ENCODE measurements around the gene PMAIP1. TPM values are rescaled to one million over a fixed set of nuclear protein-coding genes. Genes with fewer than 3 reads are reported as not detected.

The PMAIP1 gene
- total and polyA plus RNA-seq, 5 donors from 2014 or later = 23.3 to 326 (median 69.1) TPM

DNA sequence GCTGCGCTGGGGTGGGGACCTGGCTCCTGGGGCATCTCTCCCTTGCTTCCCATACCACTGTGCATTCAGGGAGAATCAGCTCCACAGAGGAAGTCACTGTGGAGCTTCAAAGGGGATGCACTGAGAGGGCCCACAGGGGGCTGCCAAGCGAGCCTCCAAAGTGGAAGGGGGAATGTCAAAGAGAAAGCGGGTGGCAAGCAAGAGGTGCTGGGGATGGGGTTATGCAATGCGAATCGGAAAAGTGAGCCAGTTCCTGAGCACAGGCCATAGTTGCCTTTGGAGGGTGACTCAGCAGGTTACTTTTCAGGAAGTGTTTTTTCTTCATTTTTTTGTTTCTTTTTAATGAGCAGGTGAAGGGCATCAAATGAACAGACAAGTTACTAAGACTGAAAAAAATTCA, 17.6 kb downstream of the PMAIP1 start:
- no peak overlapping the region for H3K4me3 Mint-ChIP-seq
- Histone ChIP-seq H3K27ac (ENCODE audit: insufficient read depth, low read length, poor library complexity, severe bottlenecking) (no peak overlapping the region), H3K9me3 (ENCODE audit: control insufficient read depth in 2 of 2, low read length in 2 of 2) (no peaks in the 10 kb centered on the region), H3K27me3 (ENCODE audit: control insufficient read depth, insufficient read depth, low read length) (no peaks in the 10 kb centered on the region), H3K4me3 (ENCODE audit: low read depth, low read length) (no peak overlapping the region), H3K36me3 (ENCODE audit: control insufficient read depth, insufficient read depth, low read length) (no peaks in the 10 kb centered on the region), H3K4me1 (ENCODE audit: control insufficient read depth, insufficient read depth, low read length, poor library complexity, severe bottlenecking) (peaks cover 5% of the 10 kb centered on the region)
- no peak for DNase-seq
- H3K27me3 Mint-ChIP-seq = no peaks in the 10 kb centered on the region
- H3K9me3 Mint-ChIP-seq = peaks cover 0 to 4% (median 0%) of the 10 kb centered on the region in 7 donors
- no peak for ATAC-seq (ENCODE audit: low read depth in 2 of 2)
- peaks cover 7 to 17% (median 15%) of the 10 kb centered on the region in 4 donors for H3K4me1 Mint-ChIP-seq
- H3K36me3 Mint-ChIP-seq = no peaks in the 10 kb centered on the region
- peak overlapping the region in 1 of 3 donors; percentile 22 for H3K27ac Mint-ChIP-seq

DNA sequence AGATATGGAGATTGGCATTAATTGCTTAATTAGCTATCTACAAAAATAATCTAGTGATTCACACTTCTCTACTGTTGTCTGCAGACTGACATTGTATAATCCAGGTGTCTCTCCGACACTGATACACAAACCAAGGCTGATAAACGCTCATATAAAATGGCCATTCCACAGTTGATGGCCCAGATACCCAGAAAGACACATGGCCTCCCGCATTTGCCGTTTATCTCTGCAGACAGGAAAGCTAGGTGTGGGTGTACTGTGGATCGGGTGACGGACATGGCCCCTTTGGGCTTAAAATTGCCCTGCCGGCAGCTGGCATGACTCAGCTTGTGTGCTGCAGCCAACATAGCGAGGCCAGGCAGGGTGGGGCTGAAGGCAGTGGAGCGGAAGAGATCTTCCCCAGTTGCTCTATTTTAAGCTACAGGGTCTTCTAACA, 18.5 kb downstream of the PMAIP1 start:
- Mint-ChIP-seq H3K4me1 (peaks cover 7 to 19% (median 15%) of the 10 kb centered on the region in 4 donors), H3K4me3 (peak overlapping the region in 1 of 4 donors; percentile 66), H3K9me3 (peaks cover 0 to 4% (median 0%) of the 10 kb centered on the region in 7 donors), H3K27ac (no peak overlapping the region), H3K27me3 (no peaks in the 10 kb centered on the region), H3K36me3 (no peaks in the 10 kb centered on the region)
- H3K36me3 ChIP-seq (ENCODE audit: control insufficient read depth, insufficient read depth, low read length) = no peaks in the 10 kb centered on the region
- ATAC-seq (ENCODE audit: low read depth in 2 of 2) = peak; percentile 17 to 51
- no peak overlapping the region for H3K27ac ChIP-seq (ENCODE audit: insufficient read depth, low read length, poor library complexity, severe bottlenecking)
- peak overlapping the region; percentile 13 for H3K4me3 ChIP-seq (ENCODE audit: low read depth, low read length)
- DNase-seq = peak in 1 of 3 donors; percentile 70
- peaks cover 5% of the 10 kb centered on the region for H3K4me1 ChIP-seq (ENCODE audit: control insufficient read depth, insufficient read depth, low read length, poor library complexity, severe bottlenecking)
- no peaks in the 10 kb centered on the region for H3K9me3 ChIP-seq (ENCODE audit: control insufficient read depth in 2 of 2, low read length in 2 of 2)
- no peaks in the 10 kb centered on the region for H3K27me3 ChIP-seq (ENCODE audit: control insufficient read depth, insufficient read depth, low read length)

DNA sequence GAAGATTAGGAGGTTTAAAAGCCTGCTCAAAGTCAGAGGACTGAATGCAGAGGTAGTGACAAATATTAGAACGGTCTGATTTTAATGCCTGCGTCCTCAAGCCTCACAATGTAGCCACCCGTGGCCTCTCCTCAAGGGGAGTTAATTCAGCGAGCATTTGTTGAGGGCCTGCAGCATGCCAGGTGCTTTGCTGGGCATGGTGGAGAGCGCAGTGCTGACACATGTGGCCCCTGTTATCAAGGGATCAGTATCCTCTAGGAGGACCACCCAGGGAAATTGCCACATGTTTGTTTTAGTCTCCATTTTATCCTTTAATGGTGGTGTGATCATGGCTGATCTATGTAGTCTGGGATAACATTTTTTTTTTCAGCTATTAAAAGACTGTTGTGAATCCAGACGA, 19.2 kb downstream of the PMAIP1 start:
- no peak overlapping the region for H3K27ac Mint-ChIP-seq
- H3K4me1 ChIP-seq (ENCODE audit: control insufficient read depth, insufficient read depth, low read length, poor library complexity, severe bottlenecking) = peaks cover 5% of the 10 kb centered on the region
- H3K9me3 Mint-ChIP-seq = peaks cover 0 to 4% (median 0%) of the 10 kb centered on the region in 7 donors
- no peaks in the 10 kb centered on the region for H3K9me3 ChIP-seq (ENCODE audit: control insufficient read depth in 2 of 2, low read length in 2 of 2)
- H3K4me3 Mint-ChIP-seq = no peak overlapping the region
- no peaks in the 10 kb centered on the region for H3K36me3 ChIP-seq (ENCODE audit: control insufficient read depth, insufficient read depth, low read length)
- peaks cover 7 to 22% (median 15%) of the 10 kb centered on the region in 4 donors for H3K4me1 Mint-ChIP-seq
- no peak overlapping the region for H3K4me3 ChIP-seq (ENCODE audit: low read depth, low read length)
- no peaks in the 10 kb centered on the region for H3K27me3 Mint-ChIP-seq
- H3K27me3 ChIP-seq (ENCODE audit: control insufficient read depth, insufficient read depth, low read length) = no peaks in the 10 kb centered on the region
- DNase-seq = no peak
- ATAC-seq (ENCODE audit: low read depth in 2 of 2) = no peak
- no peaks in the 10 kb centered on the region for H3K36me3 Mint-ChIP-seq
- H3K27ac ChIP-seq (ENCODE audit: insufficient read depth, low read length, poor library complexity, severe bottlenecking) = no peak overlapping the region

- Histone ChIP-seq H3K4me1 (ENCODE audit: control insufficient read depth, insufficient read depth, low read length, poor library complexity, severe bottlenecking) (peaks cover 5% of the 10 kb centered on the region), H3K27me3 (ENCODE audit: control insufficient read depth, insufficient read depth, low read length) (no peaks in the 10 kb centered on the region), H3K4me3 (ENCODE audit: low read depth, low read length) (no peak overlapping the region), H3K27ac (ENCODE audit: insufficient read depth, low read length, poor library complexity, severe bottlenecking) (no peak overlapping the region), H3K9me3 (ENCODE audit: control insufficient read depth in 2 of 2, low read length in 2 of 2) (no peaks in the 10 kb centered on the region), H3K36me3 (ENCODE audit: control insufficient read depth, insufficient read depth, low read length) (no peaks in the 10 kb centered on the region)
- Mint-ChIP-seq H3K36me3 (no peaks in the 10 kb centered on the region), H3K4me3 (no peak overlapping the region), H3K27me3 (no peaks in the 10 kb centered on the region), H3K9me3 (peaks cover 0 to 4% (median 0%) of the 10 kb centered on the region in 7 donors), H3K27ac (no peak overlapping the region), H3K4me1 (peaks cover 11 to 22% (median 15%) of the 10 kb centered on the region in 4 donors)
- ATAC-seq (ENCODE audit: low read depth in 2 of 2) (peak; percentile 52 to 64), DNase-seq (peak; percentile 33 to 77 (median 36))
These were observed 21.6 kb downstream of the PMAIP1 start for GRCh38 chr18:59921384-59921891.

DNA sequence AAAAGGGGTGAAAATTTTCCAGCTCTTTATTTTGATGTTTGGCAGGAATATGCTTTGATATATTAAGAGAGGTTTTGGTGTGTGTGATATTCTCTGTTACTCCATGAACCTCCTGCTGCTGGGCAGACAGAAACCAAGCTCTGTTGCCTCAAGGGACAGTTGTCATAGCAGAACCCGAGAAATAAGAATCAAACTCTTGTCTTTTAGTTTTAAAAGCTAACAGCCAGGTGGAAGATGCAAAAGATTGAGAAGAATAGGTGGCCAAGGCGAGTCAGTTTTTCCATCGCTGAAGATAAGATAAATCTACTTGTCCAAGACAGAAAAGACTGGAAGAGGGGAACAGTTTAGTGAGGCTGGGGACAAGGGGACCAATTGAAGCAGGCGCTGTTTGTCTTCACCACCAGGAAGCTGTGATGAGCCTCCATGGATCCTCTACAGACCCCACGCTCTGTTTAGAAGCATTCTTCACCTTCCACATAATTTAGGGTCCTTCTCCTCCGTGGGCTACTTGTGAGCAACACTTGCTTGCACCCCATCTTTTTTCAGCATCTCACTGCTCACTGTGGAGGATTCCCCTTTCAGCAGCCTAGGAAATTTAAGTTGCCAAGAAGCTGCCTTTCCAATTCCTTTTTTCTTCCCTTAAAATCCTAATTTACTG, 23.9 kb downstream of the PMAIP1 start:
- no peaks in the 10 kb centered on the region for H3K36me3 ChIP-seq (ENCODE audit: control insufficient read depth, insufficient read depth, low read length)
- no peak overlapping the region for H3K27ac ChIP-seq (ENCODE audit: insufficient read depth, low read length, poor library complexity, severe bottlenecking)
- Mint-ChIP-seq H3K27ac (no peak overlapping the region), H3K27me3 (no peaks in the 10 kb centered on the region), H3K9me3 (peaks cover 0 to 4% (median 0%) of the 10 kb centered on the region in 7 donors), H3K4me1 (peaks cover 19 to 39% (median 21%) of the 10 kb centered on the region in 4 donors), H3K36me3 (no peaks in the 10 kb centered on the region), H3K4me3 (no peak overlapping the region)
- DNase-seq = no peak
- no peaks in the 10 kb centered on the region for H3K9me3 ChIP-seq (ENCODE audit: control insufficient read depth in 2 of 2, low read length in 2 of 2)
- H3K4me1 ChIP-seq (ENCODE audit: control insufficient read depth, insufficient read depth, low read length, poor library complexity, severe bottlenecking) = peaks cover 5% of the 10 kb centered on the region
- no peaks in the 10 kb centered on the region for H3K27me3 ChIP-seq (ENCODE audit: control insufficient read depth, insufficient read depth, low read length)
- ATAC-seq (ENCODE audit: low read depth in 2 of 2) = no peak
- H3K4me3 ChIP-seq (ENCODE audit: low read depth, low read length) = no peak overlapping the region

- no peak overlapping the region for H3K27ac ChIP-seq (ENCODE audit: insufficient read depth, low read length, poor library complexity, severe bottlenecking)
- DNase-seq (no peak), ATAC-seq (ENCODE audit: low read depth in 2 of 2) (no peak)
- no peaks in the 10 kb centered on the region for H3K9me3 ChIP-seq (ENCODE audit: control insufficient read depth in 2 of 2, low read length in 2 of 2)
- peaks cover 5% of the 10 kb centered on the region for H3K4me1 ChIP-seq (ENCODE audit: control insufficient read depth, insufficient read depth, low read length, poor library complexity, severe bottlenecking)
- peaks cover 0 to 4% (median 0%) of the 10 kb centered on the region in 7 donors for H3K9me3 Mint-ChIP-seq
- H3K27me3 Mint-ChIP-seq = no peaks in the 10 kb centered on the region
- no peaks in the 10 kb centered on the region for H3K36me3 Mint-ChIP-seq
- peaks cover 19 to 33% (median 21%) of the 10 kb centered on the region in 4 donors for H3K4me1 Mint-ChIP-seq
- H3K27me3 ChIP-seq (ENCODE audit: control insufficient read depth, insufficient read depth, low read length) = no peaks in the 10 kb centered on the region
- no peak overlapping the region for H3K4me3 ChIP-seq (ENCODE audit: low read depth, low read length)
- no peak overlapping the region for H3K4me3 Mint-ChIP-seq
- no peak overlapping the region for H3K27ac Mint-ChIP-seq
- no peaks in the 10 kb centered on the region for H3K36me3 ChIP-seq (ENCODE audit: control insufficient read depth, insufficient read depth, low read length)
These were observed 26.3 kb downstream of the PMAIP1 start for GRCh38 chr18:59926131-59926530.

DNA sequence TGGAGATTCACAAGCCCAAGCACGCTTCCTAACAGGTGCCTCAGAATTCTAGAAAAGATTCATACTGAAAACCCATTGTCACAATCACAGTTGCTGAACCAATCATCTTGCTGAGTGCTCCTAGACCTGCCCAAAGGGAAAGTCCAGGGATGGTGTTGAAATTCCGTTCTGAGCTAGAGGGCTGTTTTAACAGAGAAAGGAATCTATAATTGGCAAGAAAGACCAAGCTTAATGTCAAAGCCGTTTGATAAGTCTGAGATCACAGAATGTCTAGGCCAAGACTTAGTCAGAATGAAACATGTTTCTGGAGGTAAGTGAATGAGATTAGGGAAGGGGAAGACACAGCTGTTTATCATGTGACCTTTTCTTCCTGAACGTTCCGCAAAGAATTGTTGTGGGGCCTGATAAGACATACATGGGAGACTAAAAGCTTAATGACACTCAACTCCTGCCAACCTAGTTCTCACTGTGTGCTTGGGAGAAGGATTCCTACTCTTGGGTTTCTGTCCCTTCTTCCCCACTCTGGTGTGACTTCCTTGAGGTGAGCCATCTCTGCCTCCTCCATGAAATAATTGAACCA, 27.5 kb downstream of the PMAIP1 start:
- Histone ChIP-seq H3K9me3 (ENCODE audit: control insufficient read depth in 2 of 2, low read length in 2 of 2) (no peaks in the 10 kb centered on the region), H3K36me3 (ENCODE audit: control insufficient read depth, insufficient read depth, low read length) (no peaks in the 10 kb centered on the region), H3K27ac (ENCODE audit: insufficient read depth, low read length, poor library complexity, severe bottlenecking) (no peak overlapping the region), H3K4me3 (ENCODE audit: low read depth, low read length) (no peak overlapping the region), H3K27me3 (ENCODE audit: control insufficient read depth, insufficient read depth, low read length) (no peaks in the 10 kb centered on the region), H3K4me1 (ENCODE audit: control insufficient read depth, insufficient read depth, low read length, poor library complexity, severe bottlenecking) (no peaks in the 10 kb centered on the region)
- Mint-ChIP-seq H3K27ac (peak overlapping the region in 2 of 3 donors; percentile 18 to 45), H3K4me3 (no peak overlapping the region), H3K9me3 (no peaks in the 10 kb centered on the region), H3K4me1 (peaks cover 11 to 28% (median 15%) of the 10 kb centered on the region in 4 donors), H3K27me3 (no peaks in the 10 kb centered on the region), H3K36me3 (no peaks in the 10 kb centered on the region)
- peak in 1 of 3 donors; percentile 43 for DNase-seq
- no peak for ATAC-seq (ENCODE audit: low read depth in 2 of 2)

Measured in CD4-positive, CD25-positive, alpha-beta regulatory T cell (primary cell).